ENCODE measurements around the gene RPL23. TPM values are rescaled to one million over a fixed set of nuclear protein-coding genes. Genes with fewer than 3 reads are reported as not detected.

The RPL23 gene
- total RNA-seq, 1 donor from 2014 or later: 1,994 TPM

GRCh38 chr17:38875477-38876075, 22.1 kb upstream of the RPL23 start:
- no peak for DNase-seq
- Mint-ChIP-seq H3K36me3 (ENCODE audit: low read depth) (peaks cover 35% of the 10 kb centered on the region), H3K27me3 (no peaks in the 10 kb centered on the region), H3K4me1 (peaks cover 74% of the 10 kb centered on the region), H3K9me3 (no peaks in the 10 kb centered on the region), H3K4me3 (no peak overlapping the region), H3K27ac (peak overlapping the region; percentile 41)
- intact Hi-C loops (cut with micrococcal nuclease): no loop called here

- no peak overlapping the region for H3K4me3 Mint-ChIP-seq
- no peaks in the 10 kb centered on the region for H3K27me3 Mint-ChIP-seq
- intact Hi-C loops (cut with micrococcal nuclease): no loop called here
- peaks cover 65% of the 10 kb centered on the region for H3K4me1 Mint-ChIP-seq
- peak overlapping the region; percentile 56 for H3K27ac Mint-ChIP-seq
- no peaks in the 10 kb centered on the region for H3K9me3 Mint-ChIP-seq
- H3K36me3 Mint-ChIP-seq (ENCODE audit: low read depth): peaks cover 32% of the 10 kb centered on the region
- no peak for DNase-seq
These were observed 21.2 kb upstream of the RPL23 start for GRCh38 chr17:38874505-38875400.

GRCh38 chr17:38873640-38874380, 20.3 kb upstream of the RPL23 start:
- Mint-ChIP-seq H3K4me1 (peaks cover 63% of the 10 kb centered on the region), H3K27me3 (peaks cover 2% of the 10 kb centered on the region), H3K9me3 (no peaks in the 10 kb centered on the region), H3K36me3 (ENCODE audit: low read depth) (peaks cover 28% of the 10 kb centered on the region), H3K4me3 (peak overlapping the region; percentile 37), H3K27ac (peak overlapping the region; percentile 63)
- intact Hi-C loops (cut with micrococcal nuclease): no loop called here
- no peak for DNase-seq

GRCh38 chr17:38872671-38873385, 19.3 kb upstream of the RPL23 start:
- intact Hi-C loops (cut with micrococcal nuclease): no loop called here
- Mint-ChIP-seq H3K4me3 (peak overlapping the region; percentile 96), H3K9me3 (no peaks in the 10 kb centered on the region), H3K36me3 (ENCODE audit: low read depth) (peaks cover 18% of the 10 kb centered on the region), H3K27ac (peak overlapping the region; percentile 87), H3K4me1 (peaks cover 62% of the 10 kb centered on the region), H3K27me3 (peaks cover 2% of the 10 kb centered on the region)
- no peak for DNase-seq

DNA sequence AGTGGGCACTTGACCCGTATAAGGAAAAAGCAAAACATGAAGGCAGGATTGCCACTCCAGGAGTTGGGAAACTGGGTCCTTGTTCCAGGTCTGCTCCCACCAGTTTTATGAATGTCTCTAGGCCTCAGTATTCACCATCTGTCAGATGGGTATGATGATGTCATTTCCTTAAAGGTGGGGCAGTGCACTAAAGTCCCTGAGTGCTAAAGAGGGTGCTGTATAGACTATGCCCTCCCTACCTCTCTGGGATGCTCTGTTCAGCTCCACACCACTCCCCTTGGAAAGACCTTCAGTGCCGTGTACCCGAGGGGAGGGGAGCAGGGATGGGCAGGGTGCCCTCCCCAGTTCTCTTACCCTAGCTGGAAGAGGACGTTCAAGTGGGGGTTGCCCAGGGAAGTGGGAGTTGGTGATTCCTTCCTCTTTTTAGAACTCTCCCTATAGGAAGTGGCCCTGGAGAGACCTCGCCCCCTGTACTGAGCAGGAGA, 18.5 kb upstream of the RPL23 start:
- peaks cover 2% of the 10 kb centered on the region for H3K27me3 Mint-ChIP-seq
- peaks cover 62% of the 10 kb centered on the region for H3K4me1 Mint-ChIP-seq
- DNase-seq: no peak
- peak overlapping the region; percentile 87 for H3K27ac Mint-ChIP-seq
- peaks cover 18% of the 10 kb centered on the region for H3K36me3 Mint-ChIP-seq (ENCODE audit: low read depth)
- H3K9me3 Mint-ChIP-seq: no peaks in the 10 kb centered on the region
- intact Hi-C loops (cut with micrococcal nuclease): no loop called here
- peak overlapping the region; percentile 96 for H3K4me3 Mint-ChIP-seq

GRCh38 chr17:38871247-38872015, 17.9 kb upstream of the RPL23 start:
- intact Hi-C loops (cut with micrococcal nuclease): loop anchor here (1.0 to 2.0 kb wide), 2 partner anchors 27 to 53 kb away; partner anchors contain the start of gene LASP1NB
- Mint-ChIP-seq H3K36me3 (ENCODE audit: low read depth) (peaks cover 12% of the 10 kb centered on the region), H3K9me3 (no peaks in the 10 kb centered on the region), H3K27ac (peak overlapping the region; percentile 87), H3K27me3 (peaks cover 2% of the 10 kb centered on the region), H3K4me3 (peak overlapping the region; percentile 96), H3K4me1 (peaks cover 57% of the 10 kb centered on the region)
- DNase-seq: peak; percentile 91

DNA sequence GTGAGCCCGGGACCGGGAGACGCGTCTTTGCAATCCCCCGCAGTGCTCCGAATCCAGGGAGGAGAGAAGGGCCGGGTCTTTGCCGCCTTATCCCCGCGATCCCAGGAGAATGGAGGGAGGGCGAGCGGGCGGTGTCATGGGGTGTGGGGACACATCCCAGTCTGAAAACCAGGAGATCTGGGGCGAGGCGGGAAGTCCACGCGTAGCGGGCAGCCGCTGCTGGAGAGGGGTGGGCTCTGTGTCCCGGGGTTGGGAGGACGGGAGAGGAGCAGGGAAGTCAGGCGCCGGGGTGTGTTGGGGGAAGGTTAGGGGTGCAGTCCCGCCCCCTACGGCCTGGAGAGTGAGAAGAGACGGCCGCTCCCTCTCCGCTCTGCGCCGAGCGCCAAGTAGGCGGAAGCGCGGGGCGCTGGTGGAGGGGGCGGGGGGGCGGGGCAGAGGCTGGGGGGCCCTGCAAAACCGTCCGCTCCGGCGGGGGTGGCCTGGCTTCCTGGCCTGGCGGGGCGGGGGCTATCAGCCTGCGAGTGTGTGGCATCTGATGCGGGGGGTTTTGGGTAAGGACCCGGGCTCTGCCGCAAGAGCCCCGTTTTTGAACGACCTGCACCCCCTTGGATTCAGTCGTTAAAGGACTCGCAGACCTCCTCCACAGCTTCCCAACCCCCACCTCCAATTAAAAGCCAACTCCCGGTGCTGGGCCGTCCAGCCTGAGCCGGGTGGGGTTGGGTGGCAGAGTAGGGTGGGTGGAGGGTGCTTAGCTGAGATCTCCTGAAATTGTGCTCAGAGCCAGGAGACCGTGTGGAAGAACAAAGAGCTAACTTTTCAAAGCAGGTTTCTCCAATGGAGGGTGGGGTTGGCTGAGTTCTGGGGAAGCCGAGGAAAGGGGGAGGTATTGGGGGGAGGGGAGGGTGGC, 17.0 kb upstream of the RPL23 start:
- H3K4me1 Mint-ChIP-seq: peaks cover 53% of the 10 kb centered on the region
- peaks cover 12% of the 10 kb centered on the region for H3K36me3 Mint-ChIP-seq (ENCODE audit: low read depth)
- peak overlapping the region; percentile 96 for H3K4me3 Mint-ChIP-seq
- H3K27ac Mint-ChIP-seq: peak overlapping the region; percentile 97
- H3K27me3 Mint-ChIP-seq: peaks cover 2% of the 10 kb centered on the region
- no peaks in the 10 kb centered on the region for H3K9me3 Mint-ChIP-seq
- intact Hi-C loops (cut with micrococcal nuclease): loop anchor here (1.0 to 2.0 kb wide), 2 partner anchors 28 to 54 kb away; partner anchors contain the start of gene LASP1NB
- peak; percentile 92 for DNase-seq

- peaks cover 12% of the 10 kb centered on the region for H3K36me3 Mint-ChIP-seq (ENCODE audit: low read depth)
- peaks cover 46% of the 10 kb centered on the region for H3K4me1 Mint-ChIP-seq
- no peaks in the 10 kb centered on the region for H3K9me3 Mint-ChIP-seq
- intact Hi-C loops (cut with micrococcal nuclease): loop anchor here (1.0 to 2.0 kb wide), 6 partner anchors 16 to 284 kb away; partner anchors contain the start of genes LASP1NB, PSMB3 and RPL23
- H3K4me3 Mint-ChIP-seq: peak within 1 kb of the TSS; percentile 97
- DNase-seq: peak; percentile 96
- peak within 1 kb of the TSS; percentile 97 for H3K27ac Mint-ChIP-seq
- H3K27me3 Mint-ChIP-seq: peaks cover 2% of the 10 kb centered on the region
These were observed 16.2 kb upstream of the RPL23 start, which contains the start of gene LASP1 for GRCh38 chr17:38869526-38870258. TSS of gene LASP1 (plus strand) at chr17:38870058. CDS start at chr17:38870190, 132 bp downstream.

DNA sequence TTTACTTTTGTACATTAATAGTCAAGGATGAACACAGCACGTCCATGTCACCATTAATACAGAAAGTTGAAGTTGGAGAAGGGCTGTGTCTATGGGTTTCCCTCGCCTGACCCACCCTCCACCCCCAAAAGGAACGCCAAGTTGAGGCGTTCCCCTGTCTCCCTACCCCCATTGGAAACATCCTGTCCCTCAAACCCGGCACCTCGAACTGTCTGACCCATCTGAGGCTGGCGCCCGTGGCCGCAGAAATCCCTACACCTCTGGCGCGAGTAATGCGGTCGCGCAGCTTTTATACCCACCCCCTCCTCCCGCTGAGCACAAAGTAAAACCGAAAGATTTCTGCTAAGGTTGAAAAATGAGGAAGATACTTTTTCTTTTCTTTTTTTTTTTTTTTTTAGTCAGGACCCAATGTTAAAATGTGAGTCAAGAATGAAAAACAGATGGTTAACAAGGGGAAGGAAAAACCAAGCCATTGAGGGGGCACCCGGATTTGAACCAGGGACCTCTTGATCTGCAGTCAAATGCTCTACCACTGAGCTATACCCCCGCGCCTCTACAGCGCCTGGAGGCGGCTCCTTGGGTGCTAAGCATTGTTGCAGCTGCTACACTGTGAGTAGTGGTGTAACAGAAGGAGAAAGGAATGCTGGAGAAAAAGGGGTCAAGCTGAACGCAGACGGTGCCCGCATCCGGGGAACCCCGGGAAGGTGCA, 15.4 kb upstream of the RPL23 start:
- Mint-ChIP-seq H3K4me1 (peaks cover 42% of the 10 kb centered on the region), H3K27me3 (peaks cover 2% of the 10 kb centered on the region), H3K9me3 (no peaks in the 10 kb centered on the region), H3K36me3 (ENCODE audit: low read depth) (peaks cover 12% of the 10 kb centered on the region), H3K27ac (peak overlapping the region; percentile 96), H3K4me3 (peak overlapping the region; percentile 97)
- intact Hi-C loops (cut with micrococcal nuclease): loop anchor here (1.0 to 2.0 kb wide), 5 partner anchors 16 to 284 kb away; partner anchors contain the start of genes PSMB3 and RPL23
- peak; percentile 95 for DNase-seq

- Mint-ChIP-seq H3K9me3 (no peaks in the 10 kb centered on the region), H3K36me3 (ENCODE audit: low read depth) (peaks cover 10% of the 10 kb centered on the region), H3K4me1 (peaks cover 36% of the 10 kb centered on the region), H3K27me3 (peaks cover 2% of the 10 kb centered on the region), H3K4me3 (peak overlapping the region; percentile 97), H3K27ac (peak overlapping the region; percentile 96)
- DNase-seq: peak; percentile 74
- intact Hi-C loops (cut with micrococcal nuclease): loop anchor here (2.0 kb wide), 1 partner anchor 167 kb away; no protein-coding TSS in a partner anchor
These were observed 14.7 kb upstream of the RPL23 start for GRCh38 chr17:38867968-38868816.

Measured in activated CD4-positive, alpha-beta T cell treated with anti-CD3 and anti-CD28 coated beads, Interleukin-2, amount 10 ng/mL, durations not matched to agents 24 days and 14 days (primary cell).